Femur (tissue), 1 donor: ENCODE results near the gene CCL13.

Source experiments
- DNase-seq: peaks from one replicate; pipeline ENCODE4 v3.0.0-alpha.2; 2017

Gene CCL13

GRCh38 chr17:34386343-34386696, 30.0 kb downstream of the CCL13 start:
- DNase-seq = no peak

GRCh38 chr17:34386697-34387550, 30.6 kb downstream of the CCL13 start:
- no peak for DNase-seq

- no peak for DNase-seq
Measured at GRCh38 chr17:34387566-34387965, 31.3 kb downstream of the CCL13 start.

DNA sequence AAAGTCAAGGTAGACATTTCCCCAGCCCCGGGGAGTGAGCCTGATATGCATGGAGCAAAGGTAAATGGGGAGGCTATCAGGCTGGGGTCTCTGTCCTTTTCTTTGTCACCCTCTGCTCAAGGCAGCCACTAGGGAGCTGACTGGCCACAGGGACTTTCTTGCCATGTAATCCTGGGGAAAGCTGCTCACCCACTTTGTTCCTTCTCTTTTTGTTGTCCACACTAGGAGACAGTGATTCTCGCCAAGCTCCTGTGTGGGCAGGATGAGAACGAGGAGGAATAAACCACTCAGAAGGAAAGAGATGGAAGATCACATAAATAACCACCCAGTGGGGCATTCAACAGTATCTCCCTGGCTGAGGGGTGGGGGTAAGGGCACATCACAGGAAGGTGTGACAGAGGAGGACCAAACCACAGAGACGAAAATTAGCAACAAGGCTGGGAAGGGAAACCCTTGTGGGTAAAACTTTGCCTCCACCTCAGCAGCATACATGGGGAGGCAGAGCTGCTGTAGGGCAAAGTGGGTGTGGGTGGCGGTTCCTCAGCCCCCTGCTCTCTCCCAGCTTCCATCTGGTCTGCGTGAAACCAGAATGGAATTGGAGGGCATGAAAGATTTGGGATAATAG, 33.0 kb downstream of the CCL13 start:
- DNase-seq = no peak

DNA sequence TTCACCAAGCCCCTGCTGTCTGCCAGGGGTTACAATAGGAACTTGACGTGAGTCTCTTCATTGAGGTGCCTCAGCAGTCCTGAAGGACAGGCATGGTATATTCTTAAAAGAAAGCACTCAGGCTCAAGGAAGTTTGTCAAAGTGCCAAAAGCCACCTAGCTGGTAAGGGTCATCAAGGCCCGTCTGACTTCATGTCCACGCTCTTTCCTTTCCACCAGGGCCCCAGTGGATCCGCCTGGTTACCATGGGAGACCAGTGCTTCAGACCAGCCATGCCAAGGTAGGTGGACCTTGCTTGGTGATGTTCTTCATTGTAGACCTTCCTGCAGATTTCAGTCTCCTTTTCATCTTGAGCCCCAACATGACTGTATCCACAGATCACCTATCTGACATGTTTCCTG, 34.4 kb downstream of the CCL13 start:
- no peak for DNase-seq

- DNase-seq = no peak
Measured at GRCh38 chr17:34391241-34391640, 35.0 kb downstream of the CCL13 start.

- DNase-seq = no peak
Measured at GRCh38 chr17:34393401-34393800, 37.1 kb downstream of the CCL13 start.

GRCh38 chr17:34397265-34397664, 41.0 kb downstream of the CCL13 start:
- DNase-seq = no peak

- DNase-seq = no peak
Measured at GRCh38 chr17:34398990-34399389, 42.7 kb downstream of the CCL13 start.

DNA sequence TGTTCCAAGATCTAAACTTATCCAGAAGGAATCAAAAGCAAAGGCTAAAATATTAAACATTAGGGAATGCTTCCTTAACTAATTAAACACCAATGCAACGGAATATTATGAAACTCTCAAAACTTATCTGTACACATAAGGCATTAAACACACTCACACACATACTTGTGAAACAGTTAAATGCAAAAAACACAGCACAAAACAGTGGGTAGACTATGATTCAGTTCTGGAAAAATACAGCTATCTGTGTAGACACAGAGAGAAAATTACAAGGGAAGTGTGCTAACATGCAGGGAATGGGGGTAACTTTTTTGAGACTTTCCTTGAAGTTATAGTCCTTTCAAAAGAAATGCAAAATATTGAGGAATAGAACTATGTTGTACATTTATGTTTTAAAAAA, 43.4 kb downstream of the CCL13 start:
- DNase-seq = no peak

GRCh38 chr17:34400301-34400931, 44.1 kb downstream of the CCL13 start:
- DNase-seq = no peak

DNA sequence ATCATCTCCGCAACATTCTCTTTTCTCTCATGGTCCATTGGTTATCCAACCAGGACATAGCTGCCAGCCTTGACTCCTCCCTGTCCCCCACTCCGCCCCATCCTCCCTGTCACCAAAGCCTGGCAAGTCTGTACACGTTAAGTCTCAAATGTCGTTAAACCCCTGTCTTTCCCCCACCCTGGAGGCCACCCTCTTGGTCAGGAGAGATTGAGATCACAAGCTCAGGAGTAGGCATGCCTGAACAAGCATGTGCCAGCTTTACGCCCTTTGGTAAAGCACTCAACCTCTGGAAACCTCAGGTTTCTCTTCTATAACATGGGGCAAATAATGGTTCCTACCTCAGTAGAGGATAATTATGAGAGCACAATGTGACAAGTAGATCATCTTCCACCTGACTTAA, 44.9 kb downstream of the CCL13 start:
- no peak for DNase-seq

GRCh38 chr17:34403006-34403405, 46.7 kb downstream of the CCL13 start:
- no peak for DNase-seq

GRCh38 chr17:34406226-34406625, 49.9 kb downstream of the CCL13 start:
- no peak for DNase-seq
